Breast epithelium (tissue), 4 donors: ENCODE data around the gene PDCD2. TPM values are rescaled to one million over a fixed set of nuclear protein-coding genes. Genes with fewer than 3 reads are reported as not detected.
"Not testable (repeated sequence)": the region's sequence is repeated elsewhere in the genome, so short reads cannot be mapped to it uniquely, and the experiment has no call there.

ENCODE experiments used
- DNase-seq, 2 donors: peaks; one replicate each; pipeline ENCODE4 v3.0.0-alpha.2; 2019; ENCODE audit warnings: low spot score in 2 of 2
- H3K27ac ChIP-seq, 2 donors: fragments of 200-600 bp; sonication (generic) in 1 of 2; one replicate each; pipeline ENCODE4 v1.5.1; 2016 to 2019; ENCODE audit warnings: mild to moderate bottlenecking in 1 of 2
- H3K27me3 ChIP-seq, 2 donors: fragments of 200-600 bp; sonication (generic) in 1 of 2; one replicate each; pipeline versions ENCODE4 v1.5.1 to v1.6.0; 2017 to 2019; ENCODE audit warnings: control low read depth in 1 of 2, mild to moderate bottlenecking in 1 of 2
- H3K36me3 ChIP-seq: fragments of 200-600 bp; one replicate; pipeline ENCODE4 v1.5.1; 2019
- H3K4me1 ChIP-seq, 2 donors: fragments of 200-600 bp; sonication (generic); one replicate each; pipeline ENCODE4 v1.5.1; 2016 to 2019; ENCODE audit warnings: control low read depth in 1 of 2
- H3K4me3 ChIP-seq, 3 donors: fragments of 200-600 bp; sonication (generic); 1 replicate in 2 of 3; 2 replicates in 1 of 3; pipeline ENCODE4 v1.5.1; 2016 to 2019; ENCODE audit warnings: mild to moderate bottlenecking in 3 of 3, moderate library complexity in 2 of 3
- H3K9me3 ChIP-seq, 2 donors: fragments of 200-600 bp; sonication (generic) in 1 of 2; one replicate each; pipeline ENCODE4 v1.5.1; 2016 to 2019; ENCODE audit warnings: control low read depth in 1 of 2
- POLR2A ChIP-seq: fragments of 450-650 bp; IDR thresholded peaks from one replicate; pipeline ENCODE4 v1.6.1; 2016; ENCODE audit warnings: antibody characterized with exemption, mild to moderate bottlenecking, moderate library complexity
- POLR2AphosphoS5 ChIP-seq, 3 donors: sonication (generic); formaldehyde crosslinking; IDR thresholded peaks; one replicate each; pipeline ENCODE4 v1.6.1; 2017; ENCODE audit warnings: antibody characterized with exemption in 3 of 3
- intact Hi-C: fragments of 100-400 bp; cut with DNase I; formaldehyde crosslinking; loops from one replicate; pipeline ENCODE4 v1.15.1; 2023; ENCODE audit warnings: low total_unique reads
- total RNA-seq, 3 donors: library from RNA; depleted of rRNA; stranded (reverse); fragments of >200 nt; gene quantifications; one replicate each; pipeline ENCODE4 v1.1.0, GENCODE V29; 2016
- TF ChIP-seq, protein P1 (sequence below), 3 donors: fragments of 450-650 bp; IDR thresholded peaks; one replicate each; pipeline ENCODE4 v1.5.1; 2016 to 2017; ENCODE audit warnings: antibody characterized with exemption in 3 of 3, mild to moderate bottlenecking in 3 of 3, moderate library complexity in 3 of 3

PDCD2 gene
- total RNA-seq, 3 donors from 2014 or later, result 54.4 to 67.8 (median 64.6) TPM

- intact Hi-C loops, result no loop called here
- TF ChIP-seq, protein P1, sequence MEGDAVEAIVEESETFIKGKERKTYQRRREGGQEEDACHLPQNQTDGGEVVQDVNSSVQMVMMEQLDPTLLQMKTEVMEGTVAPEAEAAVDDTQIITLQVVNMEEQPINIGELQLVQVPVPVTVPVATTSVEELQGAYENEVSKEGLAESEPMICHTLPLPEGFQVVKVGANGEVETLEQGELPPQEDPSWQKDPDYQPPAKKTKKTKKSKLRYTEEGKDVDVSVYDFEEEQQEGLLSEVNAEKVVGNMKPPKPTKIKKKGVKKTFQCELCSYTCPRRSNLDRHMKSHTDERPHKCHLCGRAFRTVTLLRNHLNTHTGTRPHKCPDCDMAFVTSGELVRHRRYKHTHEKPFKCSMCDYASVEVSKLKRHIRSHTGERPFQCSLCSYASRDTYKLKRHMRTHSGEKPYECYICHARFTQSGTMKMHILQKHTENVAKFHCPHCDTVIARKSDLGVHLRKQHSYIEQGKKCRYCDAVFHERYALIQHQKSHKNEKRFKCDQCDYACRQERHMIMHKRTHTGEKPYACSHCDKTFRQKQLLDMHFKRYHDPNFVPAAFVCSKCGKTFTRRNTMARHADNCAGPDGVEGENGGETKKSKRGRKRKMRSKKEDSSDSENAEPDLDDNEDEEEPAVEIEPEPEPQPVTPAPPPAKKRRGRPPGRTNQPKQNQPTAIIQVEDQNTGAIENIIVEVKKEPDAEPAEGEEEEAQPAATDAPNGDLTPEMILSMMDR (IDR thresholded peaks at IDR 0.05), result no peak
- TF ChIP-seq POLR2AphosphoS5 (IDR thresholded peaks at IDR 0.05), result no peak
- TF ChIP-seq POLR2A, result no peak
Observed at GRCh38 chr6:170533792-170534191, 50.6 kb downstream of the PDCD2 start.

GRCh38 chr6:170532867-170533488 lies 51.5 kb downstream of the PDCD2 start:
- H3K4me1 ChIP-seq, result no peaks in the 10 kb centered on the region
- peaks cover 8% of the 10 kb centered on the region for H3K36me3 ChIP-seq
- no peaks in the 10 kb centered on the region for H3K27me3 ChIP-seq
- no peaks in the 10 kb centered on the region for H3K9me3 ChIP-seq
- intact Hi-C loops, result no loop called here
- DNase-seq, result no peak
- no peak overlapping the region for H3K4me3 ChIP-seq
- H3K27ac ChIP-seq, result no peak overlapping the region
- TF ChIP-seq, protein P1 (IDR thresholded peaks at IDR 0.05), result no peak
- TF ChIP-seq POLR2AphosphoS5 (IDR thresholded peaks at IDR 0.05) (no peak), POLR2A (no peak)

More at GRCh38 chr6:170533792-170534191, 50.6 kb downstream of the PDCD2 start:
- no peak overlapping the region for H3K27ac ChIP-seq
- H3K36me3 ChIP-seq, result peaks cover 8% of the 10 kb centered on the region
- no peaks in the 10 kb centered on the region for H3K4me1 ChIP-seq
- no peaks in the 10 kb centered on the region for H3K9me3 ChIP-seq
- no peak overlapping the region for H3K4me3 ChIP-seq
- no peak for DNase-seq
- H3K27me3 ChIP-seq, result no peaks in the 10 kb centered on the region

DNA sequence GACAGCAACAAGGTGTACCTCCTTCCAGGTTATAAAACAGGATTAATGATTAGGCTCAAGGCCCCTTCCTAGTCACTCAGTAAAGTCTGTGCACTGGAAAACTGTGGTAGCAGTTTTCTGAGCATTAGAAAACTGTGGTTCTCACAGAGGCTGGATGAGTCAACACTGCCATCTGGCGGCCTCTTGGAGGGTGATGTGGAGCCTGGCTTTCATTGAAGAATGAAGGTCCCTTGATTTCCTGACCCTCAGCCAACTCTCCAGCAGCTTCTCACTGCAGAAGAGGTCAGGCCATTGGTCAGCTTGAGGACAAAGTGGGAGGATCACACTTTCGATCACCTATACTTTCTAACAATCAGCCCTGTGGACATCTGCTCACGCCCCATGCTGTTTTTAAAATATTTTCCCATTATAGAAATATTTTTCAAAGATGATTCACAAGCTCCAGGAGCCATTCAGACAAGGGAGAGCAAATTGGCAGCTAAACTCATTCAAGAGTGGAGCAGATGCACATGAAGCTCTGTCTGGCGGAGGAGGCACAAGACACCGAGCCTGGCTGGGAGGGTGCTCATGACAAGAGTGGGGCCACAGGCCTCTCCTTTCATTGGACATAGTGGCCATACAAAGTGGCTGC lies 54.5 kb downstream of the PDCD2 start:
- no peaks in the 10 kb centered on the region for H3K9me3 ChIP-seq
- peaks cover 8% of the 10 kb centered on the region for H3K36me3 ChIP-seq
- no peaks in the 10 kb centered on the region for H3K27me3 ChIP-seq
- H3K4me1 ChIP-seq, result no peaks in the 10 kb centered on the region
- TF ChIP-seq POLR2A (no peak), POLR2AphosphoS5 (IDR thresholded peaks at IDR 0.05) (no peak)
- TF ChIP-seq, protein P1 (IDR thresholded peaks at IDR 0.05), result peak; percentile 39 to 81 (median 54)
- no peak overlapping the region for H3K27ac ChIP-seq
- peak; percentile 33 to 69 for DNase-seq
- H3K4me3 ChIP-seq, result no peak overlapping the region
- intact Hi-C loops, result no loop called here

DNA sequence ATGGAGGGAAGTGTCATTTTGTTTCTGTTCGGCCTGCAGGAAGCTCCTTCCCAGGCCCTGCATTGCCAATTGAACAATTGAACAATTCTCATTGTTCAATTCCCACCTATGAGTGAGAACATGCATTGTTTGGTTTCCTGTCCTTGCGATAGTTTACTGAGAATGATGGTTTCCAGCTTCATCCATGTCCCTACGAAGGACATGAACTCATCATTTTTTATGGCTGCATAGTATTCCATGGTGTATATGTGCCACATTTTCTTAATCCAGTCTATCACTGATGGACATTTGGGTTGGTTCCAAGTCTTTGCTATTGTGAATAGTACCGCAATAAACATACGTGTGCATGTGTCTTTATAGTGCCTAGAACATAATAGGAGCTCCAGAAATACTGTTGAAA lies 56.4 kb downstream of the PDCD2 start:
- intact Hi-C loops, H3K9me3 ChIP-seq, DNase-seq, H3K27ac ChIP-seq, H3K27me3 ChIP-seq, H3K4me3 ChIP-seq, H3K4me1 ChIP-seq, H3K36me3 ChIP-seq: not testable (repeated sequence)

DNA sequence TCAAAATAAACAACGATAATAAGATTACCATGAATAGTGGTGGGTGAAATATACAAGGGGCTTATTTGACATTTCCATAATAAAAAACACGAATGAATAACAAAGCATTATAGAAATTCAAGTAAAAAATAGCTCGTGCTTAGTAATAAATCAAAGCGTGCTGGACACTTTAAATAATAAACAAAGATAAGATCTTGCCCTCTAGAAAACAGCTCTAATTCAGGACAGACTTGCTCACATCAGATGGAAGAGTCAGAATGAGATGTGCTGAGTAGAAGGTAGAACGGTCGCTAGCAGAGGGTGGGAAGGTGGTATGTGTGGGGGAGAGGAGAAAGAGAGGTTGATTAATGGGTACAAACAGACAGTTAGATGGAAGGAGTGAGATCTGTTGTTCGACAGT lies 58.6 kb downstream of the PDCD2 start:
- no peak for DNase-seq
- intact Hi-C loops, result no loop called here

More for the DNA sequence above, 58.6 kb downstream of the PDCD2 start:
- Histone ChIP-seq H3K36me3 (no peaks in the 10 kb centered on the region), H3K27me3 (no peaks in the 10 kb centered on the region), H3K9me3 (no peaks in the 10 kb centered on the region), H3K4me3 (no peak overlapping the region), H3K27ac (no peak overlapping the region), H3K4me1 (no peaks in the 10 kb centered on the region)
- TF ChIP-seq POLR2AphosphoS5 (IDR thresholded peaks at IDR 0.05) (no peak), POLR2A (no peak)
- TF ChIP-seq, protein P1 (IDR thresholded peaks at IDR 0.05), result no peak

Other genes starting within 250 kb of the PDCD2 start
- 100 to 1,000 TPM; 190 to 281 (median 214) TPM for gene PSMB1, start 31.3 kb downstream of the PDCD2 start, total RNA-seq
- gene TBP, start 30.3 kb downstream of the PDCD2 start, total RNA-seq, result 10 to 100 TPM; 14.7 to 23.6 (median 20.6) TPM